ENCODE data around the gene MYH7. TPM values are rescaled to one million over a fixed set of nuclear protein-coding genes. Genes with fewer than 3 reads are reported as not detected.
"Not testable (repeated sequence)": the region's sequence is repeated elsewhere in the genome, so short reads cannot be mapped to it uniquely, and the experiment has no call there.

The MYH7 gene
- total and polyA plus RNA-seq, 3 donors from 2014 or later, result 0.87 to 51.3 (median 1.3) TPM

DNA sequence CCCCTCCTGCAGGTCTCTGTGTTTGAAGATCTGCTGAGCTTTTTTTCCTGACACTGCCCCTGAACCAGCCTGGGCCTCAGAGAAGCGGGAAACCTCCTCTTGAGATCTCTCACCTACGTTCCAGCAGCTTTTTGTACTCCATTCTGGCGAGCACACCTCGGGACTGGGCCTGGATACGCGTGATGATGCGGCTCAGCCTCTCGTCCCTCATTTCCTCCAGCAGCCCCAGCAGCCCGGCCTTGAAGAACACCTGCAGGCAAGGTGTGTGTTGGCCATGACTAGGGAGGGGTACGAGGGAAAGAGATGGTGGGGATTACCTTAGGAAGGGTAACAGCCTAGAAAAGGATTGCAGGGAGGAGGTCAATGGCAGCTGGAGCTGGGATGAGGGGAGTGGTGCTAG is 10.3 kb downstream of the MYH7 start:
- Histone ChIP-seq H3K27ac (no peak overlapping the region), H3K36me3 (ENCODE audit: low read depth, missing control alignments) (no peaks in the 10 kb centered on the region), H3K4me3 (no peak overlapping the region), H3K27me3 (no peaks in the 10 kb centered on the region), H3K9me3 (no peaks in the 10 kb centered on the region), H3K4me1 (no peaks in the 10 kb centered on the region)
- no peak for TF ChIP-seq POLR2A (IDR thresholded peaks at IDR 0.05)
- TF ChIP-seq, protein P1, sequence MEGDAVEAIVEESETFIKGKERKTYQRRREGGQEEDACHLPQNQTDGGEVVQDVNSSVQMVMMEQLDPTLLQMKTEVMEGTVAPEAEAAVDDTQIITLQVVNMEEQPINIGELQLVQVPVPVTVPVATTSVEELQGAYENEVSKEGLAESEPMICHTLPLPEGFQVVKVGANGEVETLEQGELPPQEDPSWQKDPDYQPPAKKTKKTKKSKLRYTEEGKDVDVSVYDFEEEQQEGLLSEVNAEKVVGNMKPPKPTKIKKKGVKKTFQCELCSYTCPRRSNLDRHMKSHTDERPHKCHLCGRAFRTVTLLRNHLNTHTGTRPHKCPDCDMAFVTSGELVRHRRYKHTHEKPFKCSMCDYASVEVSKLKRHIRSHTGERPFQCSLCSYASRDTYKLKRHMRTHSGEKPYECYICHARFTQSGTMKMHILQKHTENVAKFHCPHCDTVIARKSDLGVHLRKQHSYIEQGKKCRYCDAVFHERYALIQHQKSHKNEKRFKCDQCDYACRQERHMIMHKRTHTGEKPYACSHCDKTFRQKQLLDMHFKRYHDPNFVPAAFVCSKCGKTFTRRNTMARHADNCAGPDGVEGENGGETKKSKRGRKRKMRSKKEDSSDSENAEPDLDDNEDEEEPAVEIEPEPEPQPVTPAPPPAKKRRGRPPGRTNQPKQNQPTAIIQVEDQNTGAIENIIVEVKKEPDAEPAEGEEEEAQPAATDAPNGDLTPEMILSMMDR (IDR thresholded peaks at IDR 0.05), result no peak
- no peak for DNase-seq
- 90 to 95% methylated on average over 10 of the region's 10 CpGs for whole genome bisulfite sequencing, 2 donors
- intact Hi-C loops (cut with DNase I; ENCODE audit: low total_unique reads), result no loop called here

DNA sequence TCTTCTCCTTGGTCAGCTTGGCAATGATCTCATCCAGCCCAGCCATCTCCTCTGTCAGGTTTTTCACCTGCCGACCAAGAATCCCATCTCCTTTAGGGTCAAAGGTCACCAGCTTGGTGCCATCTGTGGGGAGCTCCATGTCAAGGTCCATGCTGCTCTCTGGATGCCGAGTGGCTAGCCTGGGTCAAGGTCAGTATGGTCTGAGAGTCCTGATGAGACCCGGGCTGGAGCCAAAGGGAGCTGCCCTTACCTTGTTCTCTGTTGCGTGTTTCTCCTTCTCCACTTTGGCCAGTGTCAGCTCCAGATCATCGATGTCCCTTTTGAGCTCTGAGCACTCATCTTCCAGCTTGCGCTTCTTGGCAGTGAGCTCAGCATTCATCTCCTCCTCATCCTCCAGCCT is 11.8 kb downstream of the MYH7 start:
- intact Hi-C loops (cut with DNase I; ENCODE audit: low total_unique reads), result no loop called here
- Histone ChIP-seq H3K4me3 (no peak overlapping the region), H3K36me3 (ENCODE audit: low read depth, missing control alignments) (no peaks in the 10 kb centered on the region), H3K9me3 (no peaks in the 10 kb centered on the region), H3K27me3 (no peaks in the 10 kb centered on the region), H3K27ac (no peak overlapping the region), H3K4me1 (no peaks in the 10 kb centered on the region)
- no peak for DNase-seq
- no peak for TF ChIP-seq POLR2A (IDR thresholded peaks at IDR 0.05)
- TF ChIP-seq, protein P1 (IDR thresholded peaks at IDR 0.05), result no peak
- WGBS, 2 donors, result 82% methylated on average over 6 of the region's 6 CpGs

DNA sequence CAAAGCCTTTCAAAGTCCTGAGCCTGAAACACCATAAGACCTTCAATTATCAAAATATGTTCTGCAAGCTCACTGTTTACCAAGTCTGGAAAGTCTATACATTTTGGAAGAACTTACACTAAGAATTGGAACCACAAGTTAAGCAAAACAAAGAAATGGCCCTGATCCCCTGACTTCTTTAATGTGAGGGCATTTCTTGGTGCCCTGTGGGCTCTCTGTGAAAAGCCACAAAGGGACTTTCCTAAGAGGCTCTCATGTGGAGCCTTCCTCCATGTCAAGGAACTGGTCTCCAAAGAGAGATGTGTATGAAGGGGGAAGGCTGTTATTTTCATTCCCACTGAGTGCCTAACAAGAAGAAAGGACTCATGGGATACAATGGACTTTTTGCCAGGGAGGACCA is 13.9 kb downstream of the MYH7 start:
- Histone ChIP-seq H3K27me3 (no peaks in the 10 kb centered on the region), H3K4me3 (no peak overlapping the region), H3K4me1 (peaks cover 11% of the 10 kb centered on the region), H3K9me3 (no peaks in the 10 kb centered on the region), H3K36me3 (ENCODE audit: low read depth, missing control alignments) (no peaks in the 10 kb centered on the region), H3K27ac (no peak overlapping the region)
- DNase-seq, result no peak
- no peak for TF ChIP-seq POLR2A (IDR thresholded peaks at IDR 0.05)
- TF ChIP-seq, protein P1 (IDR thresholded peaks at IDR 0.05), result no peak
- intact Hi-C loops (cut with DNase I; ENCODE audit: low total_unique reads), result no loop called here

DNA sequence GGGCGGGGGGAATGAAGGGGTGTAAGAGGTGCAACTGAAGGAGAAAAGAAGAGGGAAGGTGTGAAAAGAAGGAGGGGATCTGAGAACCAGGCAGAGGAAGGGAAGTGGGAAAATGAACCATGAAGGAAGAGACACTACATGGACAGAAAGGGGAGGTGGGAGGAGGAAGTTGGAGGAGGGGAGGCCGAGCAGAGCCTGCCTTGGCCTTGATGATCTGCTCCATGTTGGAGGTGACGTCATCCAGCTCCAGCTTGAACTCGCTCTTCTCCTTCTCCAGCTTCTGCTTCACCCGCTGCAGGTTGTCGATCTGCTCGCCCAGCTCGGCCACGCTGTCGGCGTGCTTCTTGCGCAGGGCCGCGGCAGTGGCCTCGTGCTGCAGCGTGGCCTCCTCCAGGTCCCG is 15.8 kb downstream of the MYH7 start:
- H3K4me3 ChIP-seq; H3K27me3 ChIP-seq; H3K9me3 ChIP-seq; intact Hi-C loops (cut with DNase I; ENCODE audit: low total_unique reads); H3K36me3 ChIP-seq (ENCODE audit: low read depth, missing control alignments); DNase-seq; H3K27ac ChIP-seq: not testable (repeated sequence)
- WGBS, 2 donors, result 47 to 79% methylated on average over 5 of the region's 17 CpGs
- H3K4me1 ChIP-seq, result peaks cover 15% of the 10 kb centered on the region

DNA sequence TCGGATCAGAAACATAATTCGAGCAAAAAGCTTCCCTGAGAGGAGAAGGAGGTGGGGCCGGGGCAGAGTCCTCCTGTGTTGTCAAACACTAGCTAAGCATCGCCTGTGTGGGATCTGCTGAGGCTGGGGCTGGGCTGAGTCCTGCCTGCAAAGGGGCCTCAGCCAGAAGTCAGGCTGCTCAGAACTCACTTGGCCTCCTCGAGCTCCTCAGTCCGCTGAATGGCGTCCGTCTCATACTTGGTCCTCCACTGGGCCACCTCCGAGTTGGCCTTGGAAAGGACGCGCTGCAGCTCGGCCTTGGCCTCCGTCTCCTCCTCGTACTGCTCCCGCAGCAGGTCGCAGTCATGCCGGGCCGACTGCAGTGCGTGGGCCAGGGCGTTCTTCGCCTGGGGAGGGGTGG is 17.4 kb downstream of the MYH7 start:
- H3K27ac ChIP-seq, result no peak overlapping the region
- H3K4me1 ChIP-seq, result peaks cover 27% of the 10 kb centered on the region
- WGBS, 2 donors, result 57 to 77% methylated on average over 13 to 21 of the region's 21 CpGs
- no peaks in the 10 kb centered on the region for H3K9me3 ChIP-seq
- no peaks in the 10 kb centered on the region for H3K36me3 ChIP-seq (ENCODE audit: low read depth, missing control alignments)
- no peaks in the 10 kb centered on the region for H3K27me3 ChIP-seq
- no peak overlapping the region for H3K4me3 ChIP-seq
- DNase-seq, result peak; percentile 21
- intact Hi-C loops (cut with DNase I; ENCODE audit: low total_unique reads), result no loop called here
- TF ChIP-seq, protein P1 (IDR thresholded peaks at IDR 0.05), result no peak
- TF ChIP-seq POLR2A (IDR thresholded peaks at IDR 0.05), result no peak

DNA sequence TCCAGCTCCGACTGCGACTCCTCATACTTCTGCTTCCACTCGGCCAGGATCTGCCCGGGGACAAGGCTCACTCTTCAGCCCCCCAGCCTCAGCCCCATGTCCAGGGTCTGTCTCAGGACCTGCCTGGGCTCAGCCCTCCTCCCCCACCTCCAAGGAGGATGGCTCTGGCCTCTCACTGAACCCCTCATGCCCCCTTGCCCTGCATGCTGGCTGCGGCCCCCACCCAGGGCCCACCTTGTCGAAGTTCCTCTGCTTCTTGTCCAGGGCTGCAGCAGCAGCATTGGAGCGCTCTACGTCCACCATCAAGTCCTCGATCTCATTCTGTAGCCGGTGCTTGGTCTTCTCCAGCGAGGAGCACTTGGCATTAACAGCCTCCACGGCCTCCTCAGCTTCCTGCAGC is 18.2 kb downstream of the MYH7 start:
- DNase-seq; intact Hi-C loops (cut with DNase I; ENCODE audit: low total_unique reads); H3K36me3 ChIP-seq (ENCODE audit: low read depth, missing control alignments); H3K27ac ChIP-seq; H3K9me3 ChIP-seq; H3K27me3 ChIP-seq; H3K4me3 ChIP-seq: not testable (repeated sequence)
- H3K4me1 ChIP-seq, result peaks cover 27% of the 10 kb centered on the region
- 88 to 92% methylated on average over 12 of the region's 12 CpGs for WGBS, 2 donors
